Psoas muscle (tissue), 7 donors: Measurements from ENCODE around the gene SMIM45.

Experiments used
- ATAC-seq, 4 donors: fragments of 200-7000 bp; cut with Tn5 transposase; one replicate each; pipeline ENCODE4 v1.9.1; 2020; ENCODE audit warnings: moderate library complexity in 3 of 4, mild to moderate bottlenecking in 2 of 4
- DNase-seq, 2 donors: peaks; one replicate each; pipeline ENCODE4 v3.0.0-alpha.2; 2020
- H3K27ac ChIP-seq: fragments of 200-600 bp; one replicate; pipeline ENCODE4 v1.8.0; 2022
- H3K27me3 ChIP-seq, 3 donors: fragments of 200-600 bp in 1 of 3; one replicate each; pipeline versions ENCODE4 v1.6.1 to v1.8.0; 2013 to 2022; ENCODE audit warnings: low read length in 2 of 3, mild to moderate bottlenecking in 2 of 3, moderate library complexity in 1 of 3; ENCODE audit not compliant: insufficient read depth in 3 of 3
- H3K36me3 ChIP-seq, 2 donors: fragments of 200-600 bp in 1 of 2; one replicate each; pipeline versions ENCODE4 v1.6.1 to v1.8.0; 2013 to 2022; ENCODE audit warnings: low read depth in 1 of 2, mild to moderate bottlenecking in 1 of 2, moderate library complexity in 1 of 2; ENCODE audit not compliant: insufficient read depth in 1 of 2
- H3K4me1 ChIP-seq: fragments of 200-600 bp; one replicate; pipeline ENCODE4 v1.8.0; 2022
- H3K4me3 ChIP-seq: fragments of 200-600 bp; one replicate; pipeline ENCODE4 v1.8.0; 2022; ENCODE audit warnings: mild to moderate bottlenecking
- H3K9me3 ChIP-seq: fragments of 200-600 bp; one replicate; pipeline ENCODE4 v1.8.0; 2022
- CTCF ChIP-seq: fragments of 200-600 bp; IDR thresholded peaks from one replicate; pipeline ENCODE4 v1.8.0; 2022; ENCODE audit warnings: antibody characterized with exemption
- WGBS, 3 donors: extraction: QIAGEN DNeasy Blood & Tissue Kit; methylation state at CpG; one replicate each; pipeline versions ENCODE4 v1.1.6 to v1.1.7; 2013; 5-methylcytosine and 5-hydroxymethylcytosine counted together
- intact Hi-C, 2 donors: fragments of 100-400 bp; cut with DNase I; formaldehyde crosslinking; loops; one replicate each; pipeline versions ENCODE4 v1.11.0 to v1.14.2; 2022
- donor health status: healthy with polysubstance abuse.
- donor health status: DM: no; HTN: no; CAD: no; lungs with moderate emphysema.
- donor health status: Bipolar disorder and iron deficiency.
- donor health status: healthy.
- donor health status: DM: yes; HTN: yes; CAD: no.
- donor health status: DM: no; HTN: no; CAD: no.
- donor health status: DM: yes; HTN: yes; CAD: no.

Gene SMIM45

DNA sequence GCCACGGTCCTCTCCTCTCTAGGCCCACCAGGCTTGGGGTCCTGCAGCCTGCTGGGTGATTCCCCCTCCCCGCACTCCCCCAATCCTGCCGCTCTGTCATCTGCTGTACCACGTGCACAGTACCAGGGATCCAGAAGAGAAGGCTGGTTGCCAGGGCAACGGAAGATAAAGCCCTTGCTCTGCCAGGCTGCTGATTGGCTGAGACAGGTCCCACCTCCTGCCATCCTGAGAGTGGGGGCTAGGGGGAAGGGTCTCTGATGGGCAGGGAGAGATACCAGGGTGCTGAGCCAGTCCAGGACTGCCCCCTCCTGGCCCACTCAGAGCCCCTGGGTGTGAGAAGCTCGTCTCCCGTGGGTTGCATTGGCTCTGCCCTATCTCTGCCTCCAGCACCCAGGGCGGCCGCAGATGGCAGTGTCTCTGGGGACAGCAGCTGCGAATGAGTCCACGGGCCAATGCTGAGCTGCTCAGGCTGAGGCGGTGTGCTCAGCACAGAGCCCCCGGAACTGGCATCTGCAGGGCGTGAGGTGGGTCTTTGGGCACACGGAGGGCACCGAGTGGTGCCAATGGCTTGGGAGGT lies at the start of gene SMIM45:
TSS of gene SMIM45 (plus strand) at position 253 of the 577 bp plus-strand sequence.
- Histone ChIP-seq H3K9me3 (no peaks in the 10 kb centered on the region), H3K4me1 (no peaks in the 10 kb centered on the region), H3K27ac (no peak within 1 kb of the TSS), H3K36me3 (no peaks in the 10 kb centered on the region), H3K4me3 (no peak within 1 kb of the TSS), H3K27me3 (no peaks in the 10 kb centered on the region)
- WGBS, 3 donors, result 34 to 46% (median 36%) methylated on average over 14 to 16 of the region's 16 CpGs
- intact Hi-C loops, result no loop called here
- DNase-seq (no peak), ATAC-seq (no peak)
- no peak for TF ChIP-seq CTCF

- peak; percentile 64 to 81 for DNase-seq
- H3K9me3 ChIP-seq, result no peaks in the 10 kb centered on the region
- H3K4me1 ChIP-seq, result peaks cover 40% of the 10 kb centered on the region
- intact Hi-C loops, result no loop called here
- peaks cover 0 to 65% of the 10 kb centered on the region in 2 donors for H3K36me3 ChIP-seq
- H3K27me3 ChIP-seq, result no peaks in the 10 kb centered on the region
- 45 to 52% (median 50%) methylated on average over 14 to 15 of the region's 15 CpGs for WGBS, 3 donors
- TF ChIP-seq CTCF, result no peak
- peak overlapping the region; percentile 76 for H3K27ac ChIP-seq
- H3K4me3 ChIP-seq, result no peak overlapping the region
- peak; percentile 47 to 81 (median 65) for ATAC-seq
These were observed 49.0 kb upstream of the SMIM45 start for GRCh38 chr22:41902932-41903421.

GRCh38 chr22:41904450-41905410 lies 47.2 kb upstream of the SMIM45 start:
- H3K9me3 ChIP-seq, result no peaks in the 10 kb centered on the region
- no peak overlapping the region for H3K27ac ChIP-seq
- H3K4me3 ChIP-seq, result no peak overlapping the region
- peaks cover 23% of the 10 kb centered on the region for H3K4me1 ChIP-seq
- intact Hi-C loops, result no loop called here
- H3K27me3 ChIP-seq, result no peaks in the 10 kb centered on the region
- DNase-seq, result peak in 1 of 2 donors; percentile 47
- 89 to 94% (median 90%) methylated on average over 24 of the region's 24 CpGs for WGBS, 3 donors
- ATAC-seq, result no peak
- peaks cover 0 to 49% of the 10 kb centered on the region in 2 donors for H3K36me3 ChIP-seq
- TF ChIP-seq CTCF, result no peak

- H3K27ac ChIP-seq, result no peak overlapping the region
- H3K9me3 ChIP-seq, result no peaks in the 10 kb centered on the region
- TF ChIP-seq CTCF, result no peak
- 91 to 92% (median 92%) methylated on average over 23 of the region's 23 CpGs for WGBS, 3 donors
- peaks cover 0 to 41% of the 10 kb centered on the region in 2 donors for H3K36me3 ChIP-seq
- no peak overlapping the region for H3K4me3 ChIP-seq
- H3K27me3 ChIP-seq, result peaks cover 0 to 5% (median under 1%) of the 10 kb centered on the region in 3 donors
- DNase-seq (peak in 1 of 2 donors; percentile 45), ATAC-seq (no peak)
- intact Hi-C loops, result no loop called here
- peaks cover 21% of the 10 kb centered on the region for H3K4me1 ChIP-seq
These were observed 46.3 kb upstream of the SMIM45 start for GRCh38 chr22:41905411-41906202.
